ENCODE measurements around the gene SLC12A8. TPM values are rescaled to one million over a fixed set of nuclear protein-coding genes. Genes with fewer than 3 reads are reported as not detected.

SLC12A8 gene
- total RNA-seq, 4 donors from 2014 or later: 0.26 to 4.7 (median 0.58) TPM; not detected in 1

DNA sequence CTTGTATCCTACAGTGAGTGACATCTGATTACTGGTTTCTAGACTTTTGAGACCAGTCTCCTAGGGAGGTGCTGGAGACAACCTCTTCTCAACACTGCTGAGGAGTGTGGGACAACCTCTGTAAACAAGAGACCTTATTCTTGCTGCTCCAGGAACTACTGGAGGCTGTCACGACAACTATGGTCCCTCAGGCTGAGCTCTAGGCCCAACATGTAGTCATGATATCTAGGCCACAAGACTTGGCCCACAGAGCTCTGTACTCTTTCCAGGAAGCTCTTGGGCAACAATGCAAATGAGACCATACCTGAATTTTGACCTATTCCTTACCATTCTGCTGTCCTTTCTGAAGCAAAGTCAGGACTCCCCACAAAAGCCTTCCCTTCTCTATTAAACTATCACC, 132.5 kb downstream of the SLC12A8 start:
- Histone ChIP-seq H3K4me1 (no peaks in the 10 kb centered on the region), H3K9me3 (no peaks in the 10 kb centered on the region), H3K4me3 (no peak overlapping the region), H3K27me3 (no peaks in the 10 kb centered on the region), H3K36me3 (no peaks in the 10 kb centered on the region), H3K27ac (no peak overlapping the region)
- TF ChIP-seq, protein P1, sequence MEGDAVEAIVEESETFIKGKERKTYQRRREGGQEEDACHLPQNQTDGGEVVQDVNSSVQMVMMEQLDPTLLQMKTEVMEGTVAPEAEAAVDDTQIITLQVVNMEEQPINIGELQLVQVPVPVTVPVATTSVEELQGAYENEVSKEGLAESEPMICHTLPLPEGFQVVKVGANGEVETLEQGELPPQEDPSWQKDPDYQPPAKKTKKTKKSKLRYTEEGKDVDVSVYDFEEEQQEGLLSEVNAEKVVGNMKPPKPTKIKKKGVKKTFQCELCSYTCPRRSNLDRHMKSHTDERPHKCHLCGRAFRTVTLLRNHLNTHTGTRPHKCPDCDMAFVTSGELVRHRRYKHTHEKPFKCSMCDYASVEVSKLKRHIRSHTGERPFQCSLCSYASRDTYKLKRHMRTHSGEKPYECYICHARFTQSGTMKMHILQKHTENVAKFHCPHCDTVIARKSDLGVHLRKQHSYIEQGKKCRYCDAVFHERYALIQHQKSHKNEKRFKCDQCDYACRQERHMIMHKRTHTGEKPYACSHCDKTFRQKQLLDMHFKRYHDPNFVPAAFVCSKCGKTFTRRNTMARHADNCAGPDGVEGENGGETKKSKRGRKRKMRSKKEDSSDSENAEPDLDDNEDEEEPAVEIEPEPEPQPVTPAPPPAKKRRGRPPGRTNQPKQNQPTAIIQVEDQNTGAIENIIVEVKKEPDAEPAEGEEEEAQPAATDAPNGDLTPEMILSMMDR (IDR thresholded peaks at IDR 0.05): no peak
- TF ChIP-seq POLR2A (IDR thresholded peaks at IDR 0.05): no peak
- DNase-seq: no peak
- intact Hi-C loops (cut with DNase I; ENCODE audit: low total_unique reads): no loop called here

DNA sequence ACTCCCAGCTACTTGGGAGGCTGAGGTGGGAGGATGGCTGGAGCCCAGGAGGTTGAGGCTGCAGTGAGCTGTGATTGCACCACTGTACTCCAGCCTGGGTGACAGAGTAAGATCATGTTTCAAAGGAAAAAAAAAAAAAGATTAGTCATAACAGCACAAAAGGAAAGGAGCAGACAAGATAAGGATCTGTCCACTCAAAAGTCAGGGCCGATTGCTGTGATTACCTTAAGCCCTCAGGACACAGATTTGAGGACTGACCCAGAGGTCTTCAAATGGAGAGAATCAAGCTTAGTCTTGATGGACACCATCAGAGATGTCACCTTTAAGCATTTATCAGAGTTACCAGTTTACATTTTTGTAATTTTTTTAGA, 132.9 kb downstream of the SLC12A8 start:
- intact Hi-C loops (cut with DNase I; ENCODE audit: low total_unique reads): no loop called here
- H3K27me3 ChIP-seq: no peaks in the 10 kb centered on the region
- no peaks in the 10 kb centered on the region for H3K4me1 ChIP-seq
- TF ChIP-seq POLR2A (IDR thresholded peaks at IDR 0.05): no peak
- TF ChIP-seq, protein P1 (IDR thresholded peaks at IDR 0.05): no peak
- no peak overlapping the region for H3K4me3 ChIP-seq
- H3K9me3 ChIP-seq: no peaks in the 10 kb centered on the region
- no peak for DNase-seq
- no peak overlapping the region for H3K27ac ChIP-seq
- no peaks in the 10 kb centered on the region for H3K36me3 ChIP-seq

DNA sequence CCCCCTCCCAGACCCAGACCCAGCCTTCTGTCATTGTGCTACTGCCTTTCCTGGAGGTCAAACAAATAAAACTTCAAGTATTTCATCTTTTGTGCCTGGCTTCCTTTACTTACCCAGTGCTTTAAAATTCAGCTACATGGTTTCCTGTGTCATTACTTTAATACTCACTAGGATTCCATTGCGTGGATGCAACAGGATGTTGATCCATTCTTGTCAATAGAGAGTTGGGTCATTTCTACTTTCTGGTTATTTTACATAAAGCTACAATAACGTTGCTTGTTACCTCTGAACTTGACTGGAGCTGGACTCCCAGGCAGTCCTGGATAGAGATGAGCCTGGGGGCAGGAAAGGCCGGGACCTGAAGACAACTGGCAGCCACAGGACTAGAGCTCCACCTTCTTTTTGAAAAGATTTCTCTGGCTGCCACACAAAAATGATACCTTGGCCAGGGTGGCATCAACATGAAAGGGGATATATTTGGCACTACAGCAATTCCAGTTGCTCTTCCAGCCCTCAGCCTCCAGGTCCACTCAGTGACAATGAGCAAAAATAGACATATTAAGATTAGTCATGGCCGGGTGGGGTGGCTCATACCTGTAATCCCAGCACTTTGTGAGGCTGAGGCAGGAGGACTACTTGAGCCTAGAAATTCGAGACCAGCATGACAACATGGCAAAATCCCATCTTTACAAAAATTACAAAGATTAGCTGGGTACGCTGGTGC, 133.4 kb downstream of the SLC12A8 start:
- no peaks in the 10 kb centered on the region for H3K27me3 ChIP-seq
- no peak overlapping the region for H3K4me3 ChIP-seq
- TF ChIP-seq POLR2A (IDR thresholded peaks at IDR 0.05): no peak
- H3K36me3 ChIP-seq: no peaks in the 10 kb centered on the region
- intact Hi-C loops (cut with DNase I; ENCODE audit: low total_unique reads): no loop called here
- no peaks in the 10 kb centered on the region for H3K4me1 ChIP-seq
- H3K9me3 ChIP-seq: no peaks in the 10 kb centered on the region
- no peak for DNase-seq
- no peak overlapping the region for H3K27ac ChIP-seq

DNA sequence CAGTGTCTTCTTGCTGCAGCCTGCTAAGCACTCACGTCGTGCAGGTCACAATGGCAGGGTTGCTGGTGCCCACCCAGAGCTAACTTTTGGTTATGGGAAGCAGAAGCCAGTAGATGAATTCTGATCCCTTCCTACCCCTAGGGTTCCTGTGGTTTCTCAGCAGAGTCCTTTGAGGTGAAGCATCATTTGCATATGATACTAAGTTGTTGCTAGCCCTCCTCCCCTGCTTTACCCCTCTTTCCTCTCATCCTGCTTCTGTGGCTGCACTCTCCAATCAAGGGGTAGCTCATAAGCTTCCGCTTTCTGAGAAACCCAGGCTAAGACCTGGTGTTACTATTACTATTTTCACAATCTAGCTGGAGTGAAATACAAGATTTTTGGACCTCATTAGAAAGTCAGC, 134.7 kb downstream of the SLC12A8 start:
- Histone ChIP-seq H3K27ac (no peak overlapping the region), H3K9me3 (no peaks in the 10 kb centered on the region), H3K36me3 (no peaks in the 10 kb centered on the region), H3K27me3 (no peaks in the 10 kb centered on the region), H3K4me3 (no peak overlapping the region), H3K4me1 (no peaks in the 10 kb centered on the region)
- no peak for DNase-seq
- TF ChIP-seq POLR2A (IDR thresholded peaks at IDR 0.05): no peak
- TF ChIP-seq, protein P1 (IDR thresholded peaks at IDR 0.05): no peak
- intact Hi-C loops (cut with DNase I; ENCODE audit: low total_unique reads): no loop called here

DNA sequence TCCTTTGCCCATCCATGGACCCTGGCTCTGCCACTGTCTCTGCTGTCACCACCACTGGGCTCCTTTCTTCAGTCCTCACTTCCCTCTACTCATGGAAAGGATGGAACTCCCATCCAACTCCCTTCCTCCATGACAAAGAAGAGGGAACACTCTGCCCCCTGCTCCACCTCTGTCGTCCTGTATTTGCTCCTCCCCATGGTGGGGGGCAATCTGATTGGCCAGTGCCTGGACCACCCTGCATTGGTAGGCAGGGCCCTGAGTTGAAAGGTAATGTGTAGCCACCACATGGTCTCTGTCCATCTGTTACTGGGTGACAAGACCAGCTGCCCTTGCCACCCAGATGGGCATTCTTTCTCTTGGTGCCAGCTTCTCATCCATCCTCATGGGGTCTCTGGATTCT, 136.1 kb downstream of the SLC12A8 start:
- H3K36me3 ChIP-seq: no peaks in the 10 kb centered on the region
- no peak for DNase-seq
- TF ChIP-seq, protein P1 (IDR thresholded peaks at IDR 0.05): no peak
- no peak for TF ChIP-seq POLR2A (IDR thresholded peaks at IDR 0.05)
- no peak overlapping the region for H3K4me3 ChIP-seq
- H3K9me3 ChIP-seq: no peaks in the 10 kb centered on the region
- H3K27ac ChIP-seq: no peak overlapping the region
- H3K4me1 ChIP-seq: no peaks in the 10 kb centered on the region
- intact Hi-C loops (cut with DNase I; ENCODE audit: low total_unique reads): no loop called here
- H3K27me3 ChIP-seq: no peaks in the 10 kb centered on the region

DNA sequence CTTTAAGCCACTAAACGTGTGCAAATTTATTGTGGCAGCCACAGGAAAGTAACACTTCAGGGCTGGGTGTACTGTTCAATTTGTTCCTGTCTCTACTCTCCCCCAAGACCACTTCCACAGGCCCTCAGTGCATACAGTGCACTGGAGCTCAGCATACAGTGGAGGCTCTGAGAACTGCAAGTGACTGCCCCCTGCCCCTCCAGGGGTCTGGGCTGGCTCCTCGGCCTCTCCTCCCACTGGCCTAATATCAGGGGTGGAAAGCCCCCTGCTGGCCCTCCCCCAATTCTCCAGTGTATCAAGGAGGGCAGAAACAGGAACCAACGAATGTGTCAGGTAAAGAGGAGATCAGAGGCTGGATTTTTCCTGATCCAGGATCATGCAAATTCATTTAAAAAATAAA, 136.8 kb downstream of the SLC12A8 start:
- intact Hi-C loops (cut with DNase I; ENCODE audit: low total_unique reads): no loop called here

More for the DNA sequence above, 136.8 kb downstream of the SLC12A8 start:
- Histone ChIP-seq H3K36me3 (no peaks in the 10 kb centered on the region), H3K4me3 (no peak overlapping the region), H3K27ac (no peak overlapping the region), H3K4me1 (no peaks in the 10 kb centered on the region), H3K27me3 (no peaks in the 10 kb centered on the region), H3K9me3 (no peaks in the 10 kb centered on the region)
- DNase-seq: no peak
- TF ChIP-seq POLR2A (IDR thresholded peaks at IDR 0.05): no peak
- TF ChIP-seq, protein P1 (IDR thresholded peaks at IDR 0.05): no peak
